ENCODE measurements around the gene AEBP1.

Gene AEBP1

GRCh38 chr7:44079331-44080021, 24.7 kb upstream of the AEBP1 start:
- Histone ChIP-seq H3K27ac (ENCODE audit: low read length, poor library complexity, severe bottlenecking) (no peak overlapping the region), H3K36me3 (ENCODE audit: control insufficient read depth in 1 of 2, insufficient read depth in 2 of 2, low read depth in 1 of 2, low read length in 2 of 2) (peaks cover 62 to 66% of the 10 kb centered on the region in 2 experiments), H3K27me3 (ENCODE audit: control insufficient read depth in 1 of 2, insufficient read depth in 1 of 2, low read length in 2 of 2) (no peaks in the 10 kb centered on the region), H3K9ac (ENCODE audit: low read length) (no peak overlapping the region), H3K23ac (ENCODE audit: low read length in 2 of 2) (peak overlapping the region in 1 of 2 experiments; percentile 27), H3K4me3 (ENCODE audit: insufficient read depth in 1 of 2, low read depth in 1 of 2, low read length in 2 of 2) (no peak overlapping the region), H4K8ac (ENCODE audit: low read length) (no peak overlapping the region), H4K91ac (ENCODE audit: low read length) (no peak overlapping the region), H3K14ac (ENCODE audit: low read length in 2 of 2) (no peak overlapping the region), H2BK15ac (ENCODE audit: low read depth, poor library complexity, severe bottlenecking) (no peak overlapping the region), H3K18ac (ENCODE audit: low read depth in 1 of 2, low read length in 2 of 2) (no peak overlapping the region), H2BK12ac (ENCODE audit: low read length in 2 of 2) (no peak overlapping the region), H2AFZ (ENCODE audit: low read depth, low read length) (no peak overlapping the region), H2BK120ac (ENCODE audit: low read depth, low read length) (no peak overlapping the region), H3K4me2 (ENCODE audit: low read length, poor library complexity, severe bottlenecking) (no peak overlapping the region), H3K4me1 (ENCODE audit: control insufficient read depth, insufficient read depth, low read depth, low read length) (peaks cover 37% of the 10 kb centered on the region), H3K79me1 (replicated peaks; ENCODE audit: low read length, poor library complexity, severe bottlenecking) (peaks cover 34% of the 10 kb centered on the region), H3K4ac (ENCODE audit: low read depth in 1 of 2, low read length in 2 of 2) (no peak overlapping the region), H2AK5ac (ENCODE audit: low read length, severe bottlenecking) (no peak overlapping the region), H3K9me3 (ENCODE audit: control insufficient read depth, low read length) (no peaks in the 10 kb centered on the region), H2BK5ac (ENCODE audit: low read depth, low read length, poor library complexity, severe bottlenecking) (no peak overlapping the region)
- DNase-seq = no peak
- 95% methylated on average over 9 of the region's 11 CpGs for WGBS

DNA sequence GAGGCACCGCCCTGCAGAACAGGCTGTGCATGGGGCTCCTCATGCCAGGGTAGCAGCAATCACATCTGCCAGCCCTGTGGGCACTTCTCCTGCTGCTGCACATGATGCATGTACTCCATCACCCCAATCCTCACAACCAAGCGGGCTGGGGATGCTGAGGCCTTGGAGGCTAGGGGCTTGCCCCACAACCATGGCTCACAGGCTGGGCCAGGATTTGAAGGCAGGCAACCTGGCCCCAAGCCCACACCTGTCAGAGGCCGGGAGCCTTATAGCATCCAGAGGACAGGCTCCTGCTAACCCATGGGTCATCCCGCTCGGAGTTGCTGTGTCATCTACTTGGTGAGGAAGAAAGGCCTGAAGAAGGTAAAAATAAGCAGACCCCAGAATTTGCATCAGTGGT, 24.0 kb upstream of the AEBP1 start:
- Histone ChIP-seq H3K36me3 (ENCODE audit: control insufficient read depth in 1 of 2, insufficient read depth in 2 of 2, low read depth in 1 of 2, low read length in 2 of 2) (peaks cover 59 to 60% of the 10 kb centered on the region in 2 experiments), H3K4ac (ENCODE audit: low read depth in 1 of 2, low read length in 2 of 2) (no peak overlapping the region), H3K4me2 (ENCODE audit: low read length, poor library complexity, severe bottlenecking) (no peak overlapping the region), H4K91ac (ENCODE audit: low read length) (no peak overlapping the region), H3K27me3 (ENCODE audit: control insufficient read depth in 1 of 2, insufficient read depth in 1 of 2, low read length in 2 of 2) (no peaks in the 10 kb centered on the region), H3K27ac (ENCODE audit: low read length, poor library complexity, severe bottlenecking) (no peak overlapping the region), H4K8ac (ENCODE audit: low read length) (no peak overlapping the region), H3K23ac (ENCODE audit: low read length in 2 of 2) (no peak overlapping the region), H3K9ac (ENCODE audit: low read length) (peak overlapping the region; percentile 88), H3K4me3 (ENCODE audit: insufficient read depth in 1 of 2, low read depth in 1 of 2, low read length in 2 of 2) (no peak overlapping the region), H2BK15ac (ENCODE audit: low read depth, poor library complexity, severe bottlenecking) (no peak overlapping the region), H2AK5ac (ENCODE audit: low read length, severe bottlenecking) (no peak overlapping the region), H3K79me1 (replicated peaks; ENCODE audit: low read length, poor library complexity, severe bottlenecking) (peaks cover 34% of the 10 kb centered on the region), H3K18ac (ENCODE audit: low read depth in 1 of 2, low read length in 2 of 2) (no peak overlapping the region), H2BK120ac (ENCODE audit: low read depth, low read length) (no peak overlapping the region), H3K14ac (ENCODE audit: low read length in 2 of 2) (no peak overlapping the region), H2BK12ac (ENCODE audit: low read length in 2 of 2) (no peak overlapping the region), H2BK5ac (ENCODE audit: low read depth, low read length, poor library complexity, severe bottlenecking) (no peak overlapping the region), H3K4me1 (ENCODE audit: control insufficient read depth, insufficient read depth, low read depth, low read length) (peaks cover 37% of the 10 kb centered on the region), H3K9me3 (ENCODE audit: control insufficient read depth, low read length) (no peaks in the 10 kb centered on the region), H2AFZ (ENCODE audit: low read depth, low read length) (no peak overlapping the region)
- no peak for DNase-seq
- 95% methylated on average over 5 of the region's 5 CpGs for WGBS

DNA sequence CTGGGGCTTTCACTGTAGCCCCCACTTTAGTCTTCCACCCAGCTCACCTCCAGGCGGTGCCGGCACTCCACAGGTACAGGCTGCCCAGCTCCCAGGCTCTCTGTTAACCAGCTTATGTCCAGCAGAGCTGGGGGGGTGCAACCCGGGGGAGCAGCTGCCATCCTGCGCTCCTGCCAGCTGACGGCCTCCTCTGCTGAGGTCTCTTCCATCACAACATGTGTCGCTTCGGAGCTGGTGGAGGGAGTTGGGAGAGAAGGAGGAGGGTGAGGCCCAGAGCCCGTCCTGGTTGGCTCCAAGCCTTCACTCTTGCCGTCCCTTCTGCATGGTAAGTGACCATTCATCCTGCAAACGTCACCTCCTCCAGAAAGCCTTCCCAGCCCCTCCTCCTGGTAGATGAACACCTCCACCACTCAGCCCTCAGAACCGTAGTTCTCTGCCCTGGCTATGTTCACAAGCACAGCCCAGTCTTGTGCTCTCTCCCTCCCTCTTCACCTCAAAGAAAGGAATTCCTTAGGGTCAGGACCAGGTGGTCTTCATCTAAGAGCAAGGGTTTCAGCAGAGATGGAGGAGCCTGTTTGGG, 23.4 kb upstream of the AEBP1 start:
- peak overlapping the region in 1 of 2 experiments; percentile 86 for H3K4me3 ChIP-seq (ENCODE audit: insufficient read depth in 1 of 2, low read depth in 1 of 2, low read length in 2 of 2)
- no peak overlapping the region for H3K4me2 ChIP-seq (ENCODE audit: low read length, poor library complexity, severe bottlenecking)
- peaks cover 41% of the 10 kb centered on the region for H3K4me1 ChIP-seq (ENCODE audit: control insufficient read depth, insufficient read depth, low read depth, low read length)
- H2AFZ ChIP-seq (ENCODE audit: low read depth, low read length) = no peak overlapping the region
- no peak overlapping the region for H2BK120ac ChIP-seq (ENCODE audit: low read depth, low read length)
- no peak overlapping the region for H2BK5ac ChIP-seq (ENCODE audit: low read depth, low read length, poor library complexity, severe bottlenecking)
- 96% methylated on average over 10 of the region's 11 CpGs for WGBS
- H3K9me3 ChIP-seq (ENCODE audit: control insufficient read depth, low read length) = no peaks in the 10 kb centered on the region
- no peaks in the 10 kb centered on the region for H3K27me3 ChIP-seq (ENCODE audit: control insufficient read depth in 1 of 2, insufficient read depth in 1 of 2, low read length in 2 of 2)
- peak overlapping the region in 1 of 2 experiments; percentile 57 for H3K4ac ChIP-seq (ENCODE audit: low read depth in 1 of 2, low read length in 2 of 2)
- no peak overlapping the region for H3K23ac ChIP-seq (ENCODE audit: low read length in 2 of 2)
- peaks cover 34% of the 10 kb centered on the region for H3K79me1 ChIP-seq (replicated peaks; ENCODE audit: low read length, poor library complexity, severe bottlenecking)
- H4K91ac ChIP-seq (ENCODE audit: low read length) = no peak overlapping the region
- no peak for DNase-seq
- H3K27ac ChIP-seq (ENCODE audit: low read length, poor library complexity, severe bottlenecking) = no peak overlapping the region
- H3K36me3 ChIP-seq (ENCODE audit: control insufficient read depth in 1 of 2, insufficient read depth in 2 of 2, low read depth in 1 of 2, low read length in 2 of 2) = peaks cover 52 to 53% of the 10 kb centered on the region in 2 experiments
- H3K18ac ChIP-seq (ENCODE audit: low read depth in 1 of 2, low read length in 2 of 2) = no peak overlapping the region
- peak overlapping the region; percentile 44 for H2AK5ac ChIP-seq (ENCODE audit: low read length, severe bottlenecking)
- H2BK12ac ChIP-seq (ENCODE audit: low read length in 2 of 2) = peak overlapping the region in 1 of 2 experiments; percentile 32
- H2BK15ac ChIP-seq (ENCODE audit: low read depth, poor library complexity, severe bottlenecking) = no peak overlapping the region
- H4K8ac ChIP-seq (ENCODE audit: low read length) = no peak overlapping the region
- H3K9ac ChIP-seq (ENCODE audit: low read length) = peak overlapping the region; percentile 88
- H3K14ac ChIP-seq (ENCODE audit: low read length in 2 of 2) = no peak overlapping the region

GRCh38 chr7:44081266-44081748, 22.8 kb upstream of the AEBP1 start:
- peaks cover 41% of the 10 kb centered on the region for H3K4me1 ChIP-seq (ENCODE audit: control insufficient read depth, insufficient read depth, low read depth, low read length)
- peak overlapping the region in 1 of 2 experiments; percentile 86 for H3K4me3 ChIP-seq (ENCODE audit: insufficient read depth in 1 of 2, low read depth in 1 of 2, low read length in 2 of 2)
- no peak overlapping the region for H2AK5ac ChIP-seq (ENCODE audit: low read length, severe bottlenecking)
- H3K14ac ChIP-seq (ENCODE audit: low read length in 2 of 2) = no peak overlapping the region
- H3K27me3 ChIP-seq (ENCODE audit: control insufficient read depth in 1 of 2, insufficient read depth in 1 of 2, low read length in 2 of 2) = no peaks in the 10 kb centered on the region
- no peak overlapping the region for H4K91ac ChIP-seq (ENCODE audit: low read length)
- H2BK15ac ChIP-seq (ENCODE audit: low read depth, poor library complexity, severe bottlenecking) = no peak overlapping the region
- H2AFZ ChIP-seq (ENCODE audit: low read depth, low read length) = no peak overlapping the region
- H3K27ac ChIP-seq (ENCODE audit: low read length, poor library complexity, severe bottlenecking) = no peak overlapping the region
- no peak overlapping the region for H4K8ac ChIP-seq (ENCODE audit: low read length)
- H2BK120ac ChIP-seq (ENCODE audit: low read depth, low read length) = no peak overlapping the region
- peak overlapping the region; percentile 54 for H3K4me2 ChIP-seq (ENCODE audit: low read length, poor library complexity, severe bottlenecking)
- no peaks in the 10 kb centered on the region for H3K9me3 ChIP-seq (ENCODE audit: control insufficient read depth, low read length)
- H3K9ac ChIP-seq (ENCODE audit: low read length) = peak overlapping the region; percentile 88
- DNase-seq = no peak
- peak overlapping the region in 1 of 2 experiments; percentile 57 for H3K4ac ChIP-seq (ENCODE audit: low read depth in 1 of 2, low read length in 2 of 2)
- H3K36me3 ChIP-seq (ENCODE audit: control insufficient read depth in 1 of 2, insufficient read depth in 2 of 2, low read depth in 1 of 2, low read length in 2 of 2) = peaks cover 47 to 48% of the 10 kb centered on the region in 2 experiments
- no peak overlapping the region for H2BK12ac ChIP-seq (ENCODE audit: low read length in 2 of 2)
- no peak overlapping the region for H2BK5ac ChIP-seq (ENCODE audit: low read depth, low read length, poor library complexity, severe bottlenecking)
- 80% methylated on average over 8 of the region's 9 CpGs for WGBS
- no peak overlapping the region for H3K18ac ChIP-seq (ENCODE audit: low read depth in 1 of 2, low read length in 2 of 2)
- H3K79me1 ChIP-seq (replicated peaks; ENCODE audit: low read length, poor library complexity, severe bottlenecking) = peaks cover 31% of the 10 kb centered on the region
- H3K23ac ChIP-seq (ENCODE audit: low read length in 2 of 2) = no peak overlapping the region

Measured in mesenchymal stem cell (in vitro differentiated cells and primary cell).